ENCODE results near the gene AIFM1.

AIFM1 gene

DNA sequence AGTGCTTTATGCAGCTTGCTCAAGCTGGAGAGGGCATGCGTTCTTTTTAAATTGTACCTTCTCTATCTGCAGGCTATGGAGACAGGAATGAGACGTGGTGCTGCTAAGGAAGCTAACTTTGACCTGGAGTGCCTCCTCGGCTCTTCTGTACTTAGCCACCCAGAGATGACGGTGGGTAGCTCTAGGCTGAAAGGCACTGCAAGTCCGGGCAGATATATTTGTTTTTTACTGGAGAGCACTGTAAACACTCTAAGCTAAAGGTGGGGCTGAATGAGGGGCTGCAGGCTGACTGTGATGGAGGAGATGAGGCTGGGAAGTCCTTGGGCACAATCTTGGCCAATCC, 67.5 kb downstream of the AIFM1 start:
- POLR2A ChIA-PET (ENCODE audit: low non-redundant PET), result no interaction called here
- CTCF ChIA-PET, result interaction anchor here (1.2 kb wide), 1 partner anchor 18 kb away, joined by 3 read pairs; no protein-coding TSS in a partner anchor
- no peak for DNase-seq (ENCODE audit: low spot score)
- H3K27ac ChIP-seq, result peak overlapping the region; percentile 78
- TF ChIP-seq CTCF (conservative IDR thresholded peaks at IDR 0.05; ENCODE audit: low read depth), result no peak

DNA sequence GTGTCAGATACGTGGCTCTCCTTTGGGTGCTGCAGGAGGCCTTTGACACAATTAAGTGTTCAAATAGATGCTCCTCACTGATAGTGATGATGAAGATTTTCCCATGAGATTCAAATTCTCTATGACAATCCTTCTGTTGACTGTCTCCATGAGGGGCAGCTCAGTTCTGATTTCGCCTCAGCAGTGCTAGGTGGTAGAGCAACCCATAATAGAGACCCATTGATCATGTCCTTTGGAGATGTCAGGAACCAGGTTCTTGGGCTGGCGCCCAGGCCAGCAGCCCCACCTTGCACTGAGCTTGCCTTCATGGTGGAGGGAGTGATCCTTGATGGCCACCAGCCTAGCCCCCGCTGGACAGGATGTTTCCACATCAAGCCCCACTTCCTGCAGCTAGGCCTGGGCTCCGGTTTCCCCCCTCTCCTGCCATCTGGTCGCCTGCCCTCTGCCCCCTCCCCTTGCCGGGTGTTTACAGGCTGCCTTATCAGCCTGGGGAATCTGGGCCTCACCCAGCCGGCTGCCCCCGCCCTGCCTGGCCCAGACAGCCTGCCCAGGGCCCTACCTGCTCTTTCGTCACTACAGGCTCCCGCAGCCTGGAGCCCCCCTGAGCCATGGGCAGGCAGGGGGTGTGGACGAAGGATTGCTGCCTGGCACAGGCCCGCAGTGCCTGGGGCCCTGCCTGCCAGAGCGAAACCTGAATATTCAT, 68.0 kb downstream of the AIFM1 start:
- POLR2A ChIA-PET (ENCODE audit: low non-redundant PET), result no interaction called here
- H3K27ac ChIP-seq, result peak overlapping the region; percentile 78
- CTCF ChIA-PET, result no interaction called here
- TF ChIP-seq CTCF (conservative IDR thresholded peaks at IDR 0.05; ENCODE audit: low read depth), result no peak
- no peak for DNase-seq (ENCODE audit: low spot score)

DNA sequence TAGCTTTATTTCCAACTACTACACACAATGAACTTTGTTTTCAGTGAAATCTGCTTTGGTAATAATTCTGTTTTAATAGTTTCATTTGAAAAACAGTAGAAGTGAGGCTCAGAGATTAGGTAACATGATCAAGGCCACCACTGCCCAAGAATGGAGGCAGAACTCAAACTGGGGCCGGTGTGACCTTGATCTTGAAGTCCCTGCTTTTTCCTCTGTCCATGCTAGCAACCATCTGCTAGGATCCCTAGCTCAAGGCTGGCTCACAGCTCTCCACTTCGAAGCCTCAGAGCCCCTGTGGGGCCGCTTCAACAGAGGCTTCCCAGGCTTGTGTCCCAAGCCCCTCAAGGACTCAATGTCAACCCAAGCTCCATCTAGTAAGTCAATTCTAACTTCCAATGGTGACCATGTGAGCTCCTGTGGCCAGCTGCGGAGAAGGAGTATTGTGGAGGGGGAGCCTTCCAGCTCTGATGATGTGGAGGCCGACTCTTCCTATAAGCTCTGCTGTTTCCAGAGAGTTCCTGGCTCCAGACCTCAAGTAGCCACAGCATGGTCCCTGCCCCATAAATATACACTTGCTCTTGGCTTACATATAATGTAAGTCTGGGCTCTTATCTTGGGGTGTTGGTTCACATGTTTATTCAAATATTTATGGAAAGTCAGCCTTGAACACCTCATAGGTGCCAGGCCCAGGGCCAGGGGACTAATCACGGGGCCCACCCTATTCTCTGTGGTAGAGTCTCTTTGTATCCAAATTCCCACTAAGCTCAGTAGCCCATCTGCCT, 70.2 kb downstream of the AIFM1 start:
- peak overlapping the region; percentile 58 for H3K27ac ChIP-seq
- POLR2A ChIA-PET (ENCODE audit: low non-redundant PET), result no interaction called here
- no peak for TF ChIP-seq CTCF (conservative IDR thresholded peaks at IDR 0.05; ENCODE audit: low read depth)
- CTCF ChIA-PET, result no interaction called here
- DNase-seq (ENCODE audit: low spot score), result no peak

DNA sequence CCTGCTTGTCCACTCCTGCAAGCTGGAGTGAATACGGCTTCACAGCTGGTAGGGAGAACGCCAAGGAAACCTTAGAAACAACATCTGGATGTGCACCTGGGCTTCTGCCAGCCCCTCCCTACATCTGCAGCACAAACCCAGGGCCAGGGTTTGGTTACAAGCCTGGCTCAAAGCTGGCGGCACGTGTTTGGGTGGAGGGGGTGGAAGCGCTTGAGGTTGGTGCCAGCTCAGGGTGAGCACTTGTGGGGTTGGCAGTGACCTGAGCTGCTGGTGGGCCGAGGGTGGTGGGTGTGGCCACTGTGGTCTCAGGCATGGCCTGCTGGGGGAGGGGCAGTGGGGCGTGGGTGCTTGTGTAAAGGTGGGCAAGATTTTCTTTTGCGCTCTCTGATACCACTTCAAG, 70.9 kb downstream of the AIFM1 start:
- ChIA-PET POLR2A (ENCODE audit: low non-redundant PET) (no interaction called here), CTCF (no interaction called here)
- H3K27ac ChIP-seq, result peak overlapping the region; percentile 58
- TF ChIP-seq CTCF (conservative IDR thresholded peaks at IDR 0.05; ENCODE audit: low read depth), result no peak
- DNase-seq (ENCODE audit: low spot score), result no peak

DNA sequence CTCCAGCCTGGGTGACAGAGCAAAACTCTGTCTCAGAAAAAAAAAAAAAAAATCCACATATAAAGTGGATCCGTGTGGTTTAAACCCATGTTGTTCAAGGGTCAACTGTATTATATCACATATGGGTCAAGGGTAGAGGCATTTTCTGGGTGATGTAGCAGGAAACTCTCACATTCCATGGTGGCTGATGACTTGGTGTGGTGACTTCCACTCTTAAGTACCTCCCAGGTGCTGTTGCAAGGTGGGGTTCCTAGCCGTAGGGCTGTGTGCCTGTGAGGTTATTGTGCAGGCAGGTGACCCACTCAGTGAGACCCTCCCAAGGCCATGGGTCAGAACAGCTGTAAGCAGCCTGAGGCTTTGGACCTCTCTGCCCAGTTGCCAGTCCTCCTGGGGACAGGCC, 72.4 kb downstream of the AIFM1 start:
- ChIA-PET POLR2A (ENCODE audit: low non-redundant PET) (no interaction called here), CTCF (no interaction called here)
- peak overlapping the region; percentile 58; the same call in 1 of the 2 replicates for H3K27ac ChIP-seq
- no peak for TF ChIP-seq CTCF (conservative IDR thresholded peaks at IDR 0.05; ENCODE audit: low read depth)
- no peak for DNase-seq (ENCODE audit: low spot score)

DNA sequence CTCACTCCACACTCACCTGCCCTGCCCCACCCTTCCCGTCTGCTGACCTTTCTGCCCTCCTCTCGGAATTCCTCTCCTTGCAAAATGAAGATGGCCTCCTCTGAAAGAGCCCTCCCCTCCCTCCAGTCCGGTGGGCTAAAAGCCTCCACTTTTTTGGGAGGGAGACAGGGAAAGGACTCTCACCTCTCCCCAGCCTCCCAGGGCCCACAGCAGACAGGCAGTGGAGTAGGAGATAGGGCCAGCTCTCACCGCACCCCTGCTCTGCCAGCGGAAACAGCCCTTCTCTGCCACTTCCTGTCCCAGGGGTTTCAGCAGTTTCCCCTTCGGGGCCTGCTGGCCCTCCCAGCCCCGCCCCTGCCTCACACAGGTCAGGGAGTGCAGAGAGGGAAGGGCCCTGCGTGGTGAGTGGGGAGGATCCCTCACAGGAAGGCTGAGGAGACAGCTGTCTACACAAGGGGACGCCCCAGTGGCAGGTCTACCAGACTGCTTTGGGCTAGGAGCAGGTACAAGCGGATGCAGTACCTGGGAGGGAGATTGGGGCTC, 73.6 kb downstream of the AIFM1 start:
- CTCF ChIA-PET, result no interaction called here
- POLR2A ChIA-PET (ENCODE audit: low non-redundant PET), result no interaction called here

More for the DNA sequence above, 73.6 kb downstream of the AIFM1 start:
- no peak for DNase-seq (ENCODE audit: low spot score)
- TF ChIP-seq CTCF (conservative IDR thresholded peaks at IDR 0.05; ENCODE audit: low read depth), result no peak
- peak overlapping the region; percentile 45 for H3K27ac ChIP-seq

All from RWPE1 (cell line).